PC-9 (cell line): Measurements from ENCODE around the gene TEX51. TPM values are rescaled to one million over a fixed set of nuclear protein-coding genes. Genes with fewer than 3 reads are reported as not detected.

Source experiments
- BruUV-seq: library from RNA; stranded (reverse); fragments of 400-500 nt; replicated peaks from 2 replicates; lab custom pipeline; 2021; lab: Mats Ljungman, UMichigan
- CTCF ChIA-PET: fragments of 300-600 bp; sonication (Branson Sonifier 250); formaldehyde crosslinking; loops from one replicate; lab custom pipeline; 2022; ENCODE audit warnings: antibody characterized with exemption; lab: Charles Lee
- POLR2A ChIA-PET: fragments of 300-600 bp; sonication (Branson Sonifier 250); formaldehyde crosslinking; loops from one replicate; lab custom pipeline; 2022; ENCODE audit warnings: antibody characterized with exemption; ENCODE audit not compliant: unreplicated experiment; lab: Charles Lee
- DNase-seq, 2 experiments: peaks; one replicate each; pipeline versions ENCODE4 v3.0.0 to v3.0.0-alpha.2; 2015 to 2022; ENCODE audit warnings: mixed read lengths in 1 of 2
- H2AFZ ChIP-seq: fragments of 200-600 bp; sonication (generic); 2 replicates; pipeline ENCODE4 v1.8.1; 2017; ENCODE audit warnings: antibody characterized with exemption
- H3F3A ChIP-seq: fragments of 200-600 bp; sonication (generic); 2 replicates; pipeline ENCODE4 v1.8.1; 2017; ENCODE audit warnings: antibody characterized with exemption, mild to moderate bottlenecking, low read depth; ENCODE audit not compliant: insufficient read depth
- H3K27ac ChIP-seq: fragments of 200-600 bp; sonication (generic); 2 replicates; pipeline ENCODE4 v1.6.1; 2016; ENCODE audit warnings: mixed run types
- H3K27me3 ChIP-seq: fragments of 200-600 bp; sonication (generic); 2 replicates; pipeline ENCODE4 v1.6.1; 2016; ENCODE audit warnings: low read depth, mixed run types; ENCODE audit not compliant: insufficient read depth
- H3K36me3 ChIP-seq: fragments of 200-600 bp; sonication (generic); 2 replicates; pipeline ENCODE4 v1.6.1; 2016; ENCODE audit warnings: low read depth, mixed run types
- H3K4me1 ChIP-seq: fragments of 200-600 bp; sonication (generic); replicated peaks from 2 replicates; pipeline ENCODE4 v1.6.1; 2016; ENCODE audit warnings: mixed run types; ENCODE audit not compliant: insufficient read depth
- H3K4me2 ChIP-seq: fragments of 200-600 bp; sonication (generic); 2 replicates; pipeline ENCODE4 v1.6.1; 2017; ENCODE audit warnings: mixed run types
- H3K4me3 ChIP-seq: fragments of 200-600 bp; sonication (generic); 2 replicates; pipeline ENCODE4 v1.6.1; 2016; ENCODE audit warnings: mixed run types
- H3K79me2 ChIP-seq: fragments of 200-600 bp; sonication (generic); 2 replicates; pipeline ENCODE4 v1.6.1; 2017; ENCODE audit warnings: low read depth, mixed run types
- H3K9me2 ChIP-seq: fragments of 200-600 bp; sonication (generic); 2 replicates; pipeline ENCODE4 v1.8.1; 2017; ENCODE audit warnings: mild to moderate bottlenecking; ENCODE audit not compliant: insufficient read depth
- H3K9me3 ChIP-seq: fragments of 200-600 bp; sonication (generic); 2 replicates; pipeline ENCODE4 v1.8.1; 2016; ENCODE audit warnings: low read depth; ENCODE audit not compliant: insufficient read depth
- H4K20me1 ChIP-seq: fragments of 200-600 bp; sonication (generic); 2 replicates; pipeline ENCODE4 v1.8.1; 2017; ENCODE audit not compliant: insufficient read depth
- EZH2 ChIP-seq: fragments of 200-600 bp; sonication (generic); IDR thresholded peaks from 2 replicates; pipeline ENCODE4 v1.8.0; 2017; ENCODE audit warnings: antibody characterized with exemption, low read depth
- intact Hi-C: fragments of 100-400 bp; cut with micrococcal nuclease; formaldehyde crosslinking; loops from one replicate; pipeline ENCODE4 v1.10.0; 2022; ENCODE audit not compliant: unreplicated experiment
- total RNA-seq: library from RNA; stranded (reverse); gene quantifications from 2 replicates; pipeline ENCODE4 v1.2.3, GENCODE V29; 2021
- TF ChIP-seq, protein P1 (sequence below): fragments of 200-600 bp; sonication (generic); conservative IDR thresholded peaks from 2 replicates; pipeline ENCODE4 v1.6.1; 2017; ENCODE audit warnings: mixed run types, antibody characterized with exemption, mild to moderate bottlenecking, moderate library complexity

TEX51 gene
- total RNA-seq, 1 experiment from 2014 or later, result not detected

DNA sequence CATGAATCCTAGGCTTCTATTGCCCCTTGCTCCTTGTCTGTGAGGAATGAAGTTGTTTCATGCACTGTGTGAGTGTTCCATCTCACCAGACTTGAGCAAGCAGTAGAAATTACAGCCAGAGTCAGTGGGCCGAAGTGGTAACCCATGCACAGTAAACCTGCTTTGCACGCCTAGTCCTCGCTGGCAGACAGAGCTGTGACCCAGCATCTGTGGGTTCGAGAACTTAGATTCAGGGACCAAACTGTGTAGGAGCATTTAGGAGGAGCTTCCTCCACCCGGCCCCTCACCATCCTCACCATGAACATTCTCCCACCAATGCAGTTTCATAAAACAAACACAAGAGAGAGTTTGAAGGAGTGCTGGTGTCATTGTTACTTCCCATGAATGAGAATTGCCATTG lies 21.6 kb upstream of the TEX51 start:
- H4K20me1 ChIP-seq, result no peaks in the 10 kb centered on the region
- H3K36me3 ChIP-seq, result no peaks in the 10 kb centered on the region
- peaks cover 22% of the 10 kb centered on the region; the same call in 1 of the 2 replicates for H3K9me3 ChIP-seq
- H3K4me1 ChIP-seq, result no peaks in the 10 kb centered on the region
- H3F3A ChIP-seq, result no peaks in the 10 kb centered on the region
- no peak overlapping the region for H3K27ac ChIP-seq
- no peak overlapping the region for H3K4me3 ChIP-seq
- intact Hi-C loops, result no loop called here
- H3K27me3 ChIP-seq, result peaks cover 62% of the 10 kb centered on the region
- no TSS peak for BruUV-seq
- TF ChIP-seq, protein P1, sequence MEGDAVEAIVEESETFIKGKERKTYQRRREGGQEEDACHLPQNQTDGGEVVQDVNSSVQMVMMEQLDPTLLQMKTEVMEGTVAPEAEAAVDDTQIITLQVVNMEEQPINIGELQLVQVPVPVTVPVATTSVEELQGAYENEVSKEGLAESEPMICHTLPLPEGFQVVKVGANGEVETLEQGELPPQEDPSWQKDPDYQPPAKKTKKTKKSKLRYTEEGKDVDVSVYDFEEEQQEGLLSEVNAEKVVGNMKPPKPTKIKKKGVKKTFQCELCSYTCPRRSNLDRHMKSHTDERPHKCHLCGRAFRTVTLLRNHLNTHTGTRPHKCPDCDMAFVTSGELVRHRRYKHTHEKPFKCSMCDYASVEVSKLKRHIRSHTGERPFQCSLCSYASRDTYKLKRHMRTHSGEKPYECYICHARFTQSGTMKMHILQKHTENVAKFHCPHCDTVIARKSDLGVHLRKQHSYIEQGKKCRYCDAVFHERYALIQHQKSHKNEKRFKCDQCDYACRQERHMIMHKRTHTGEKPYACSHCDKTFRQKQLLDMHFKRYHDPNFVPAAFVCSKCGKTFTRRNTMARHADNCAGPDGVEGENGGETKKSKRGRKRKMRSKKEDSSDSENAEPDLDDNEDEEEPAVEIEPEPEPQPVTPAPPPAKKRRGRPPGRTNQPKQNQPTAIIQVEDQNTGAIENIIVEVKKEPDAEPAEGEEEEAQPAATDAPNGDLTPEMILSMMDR, result no peak
- no peak for TF ChIP-seq EZH2
- no peak overlapping the region for H2AFZ ChIP-seq
- ChIA-PET CTCF (no interaction called here), POLR2A (no interaction called here)
- no peaks in the 10 kb centered on the region for H3K79me2 ChIP-seq
- H3K4me2 ChIP-seq, result no peak overlapping the region
- no peaks in the 10 kb centered on the region for H3K9me2 ChIP-seq
- DNase-seq, result no peak

DNA sequence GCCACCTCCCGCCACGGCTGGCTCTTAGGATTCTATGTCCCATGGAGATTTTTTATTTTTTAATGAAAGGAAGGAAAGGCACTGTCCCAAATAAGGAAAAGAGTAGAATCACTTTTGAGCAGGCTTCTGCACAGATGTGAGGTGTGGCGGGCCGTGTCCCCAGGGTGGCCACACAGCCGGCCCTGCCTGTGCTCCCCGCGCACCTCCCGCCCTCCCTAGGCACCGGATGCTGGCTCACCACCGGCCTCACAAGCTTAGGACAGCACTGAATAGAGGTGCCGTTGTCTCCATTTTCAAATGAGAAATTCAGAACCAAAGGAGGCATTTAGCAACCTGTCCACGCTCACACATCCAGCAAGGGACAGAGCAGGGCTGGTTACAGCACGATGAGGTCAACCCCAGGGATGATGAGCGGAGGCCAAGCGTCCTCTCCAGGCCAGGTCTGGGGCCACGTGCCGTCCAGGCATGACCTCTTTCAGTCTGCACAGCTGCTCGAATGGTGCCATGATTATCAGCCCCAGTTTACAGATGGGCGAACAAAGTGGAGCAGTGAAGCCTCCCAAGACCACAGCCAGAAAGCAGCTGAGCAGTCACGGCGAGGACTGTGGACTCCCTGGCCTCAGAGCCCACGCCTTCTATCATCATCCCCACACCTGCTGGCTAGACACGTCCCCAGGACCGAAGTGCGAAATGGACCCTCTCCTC lies 20.7 kb upstream of the TEX51 start:
- POLR2A ChIA-PET, result no interaction called here

DNA sequence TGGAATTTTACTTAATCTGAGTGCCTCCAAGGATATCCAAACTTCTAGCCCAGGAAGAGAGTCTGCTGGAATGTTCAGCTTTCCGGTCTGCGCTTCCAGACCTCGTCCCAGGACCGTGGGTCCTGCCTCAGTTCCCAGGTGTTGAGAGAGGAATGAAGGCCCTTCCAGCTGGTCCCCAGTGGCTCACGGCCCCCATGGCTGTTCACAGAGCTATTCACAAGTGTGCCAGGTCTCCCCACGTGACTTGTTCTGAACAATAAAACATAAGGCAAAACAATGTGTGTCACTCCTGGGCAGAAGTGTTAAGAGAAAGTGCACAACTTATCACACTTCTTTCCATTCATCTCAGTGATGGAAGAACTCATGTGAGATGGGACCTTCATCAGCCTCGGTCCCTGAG lies 20.1 kb upstream of the TEX51 start:
- TF ChIP-seq, protein P1, result no peak
- TF ChIP-seq EZH2, result no peak
- POLR2A ChIA-PET, result no interaction called here
- Histone ChIP-seq H3K4me2 (no peak overlapping the region), H2AFZ (no peak overlapping the region), H3K27ac (no peak overlapping the region), H3K79me2 (no peaks in the 10 kb centered on the region), H3F3A (no peaks in the 10 kb centered on the region), H3K27me3 (peaks cover 69% of the 10 kb centered on the region), H3K4me1 (no peaks in the 10 kb centered on the region), H3K4me3 (no peak overlapping the region), H3K36me3 (no peaks in the 10 kb centered on the region), H3K9me2 (no peaks in the 10 kb centered on the region), H3K9me3 (peaks cover 22% of the 10 kb centered on the region; the same call in 1 of the 2 replicates), H4K20me1 (no peaks in the 10 kb centered on the region)
- no TSS peak for BruUV-seq
- no peak for DNase-seq
- CTCF ChIA-PET, result no interaction called here
- intact Hi-C loops, result no loop called here

More for the DNA sequence above, 20.7 kb upstream of the TEX51 start:
- intact Hi-C loops, result no loop called here
- no TSS peak for BruUV-seq
- H3K4me2 ChIP-seq, result no peak overlapping the region
- no peak overlapping the region for H3K4me3 ChIP-seq
- H3K9me2 ChIP-seq, result no peaks in the 10 kb centered on the region
- H3K36me3 ChIP-seq, result no peaks in the 10 kb centered on the region
- H3K27ac ChIP-seq, result no peak overlapping the region
- H3K4me1 ChIP-seq, result no peaks in the 10 kb centered on the region
- CTCF ChIA-PET, result no interaction called here
- TF ChIP-seq, protein P1, result no peak
- TF ChIP-seq EZH2, result no peak
- H3F3A ChIP-seq, result no peaks in the 10 kb centered on the region
- H2AFZ ChIP-seq, result no peak overlapping the region
- H3K9me3 ChIP-seq, result peaks cover 22% of the 10 kb centered on the region; the same call in 1 of the 2 replicates
- no peak for DNase-seq
- peaks cover 69% of the 10 kb centered on the region for H3K27me3 ChIP-seq
- H3K79me2 ChIP-seq, result no peaks in the 10 kb centered on the region
- H4K20me1 ChIP-seq, result no peaks in the 10 kb centered on the region
